ENCODE data around the gene DOCK9. TPM values are rescaled to one million over a fixed set of nuclear protein-coding genes. Genes with fewer than 3 reads are reported as not detected.
A peak's percentile ranks its signal among the peaks of the same experiment; 100 is the strongest.

DOCK9 gene
- total RNA-seq, 2 donors from 2014 or later, result 58.6 to 102 TPM

DNA sequence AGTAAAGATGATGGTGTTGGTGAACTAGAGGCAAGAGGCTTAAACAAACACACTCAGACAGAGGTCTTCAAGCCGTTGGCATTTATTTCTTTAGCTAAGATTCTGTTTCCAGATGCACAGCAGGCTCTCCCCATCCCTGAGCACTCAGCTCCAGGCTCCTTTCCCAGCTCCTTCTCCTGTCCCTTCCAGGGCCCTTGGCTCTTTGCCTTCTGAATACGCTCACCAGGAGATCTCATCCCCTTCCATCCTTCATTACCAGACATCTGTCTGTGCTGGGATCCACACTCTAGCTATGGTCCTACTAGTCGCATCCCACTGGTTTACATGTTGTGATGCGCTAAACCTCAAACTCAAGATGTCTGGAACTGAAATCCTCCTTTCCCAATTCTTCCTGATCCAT lies 25.3 kb upstream of the DOCK9 start:
- ATAC-seq (ENCODE audit: insufficient number of reproducible peaks, low FRiP score, low read depth) (no peak), DNase-seq (ENCODE audit: low spot score) (no peak)
- Histone ChIP-seq H3K36me3 (no peaks in the 10 kb centered on the region), H3K4me3 (no peak overlapping the region), H3K27ac (no peak overlapping the region), H3K4me1 (ENCODE audit: control insufficient read depth in 1 of 2, low read depth in 2 of 2) (peaks cover 3 to 29% of the 10 kb centered on the region in 2 donors), H3K27me3 (replicated peaks; ENCODE audit: insufficient read depth) (no peaks in the 10 kb centered on the region), H3K9me3 (no peaks in the 10 kb centered on the region)
- TF ChIP-seq, protein P1, sequence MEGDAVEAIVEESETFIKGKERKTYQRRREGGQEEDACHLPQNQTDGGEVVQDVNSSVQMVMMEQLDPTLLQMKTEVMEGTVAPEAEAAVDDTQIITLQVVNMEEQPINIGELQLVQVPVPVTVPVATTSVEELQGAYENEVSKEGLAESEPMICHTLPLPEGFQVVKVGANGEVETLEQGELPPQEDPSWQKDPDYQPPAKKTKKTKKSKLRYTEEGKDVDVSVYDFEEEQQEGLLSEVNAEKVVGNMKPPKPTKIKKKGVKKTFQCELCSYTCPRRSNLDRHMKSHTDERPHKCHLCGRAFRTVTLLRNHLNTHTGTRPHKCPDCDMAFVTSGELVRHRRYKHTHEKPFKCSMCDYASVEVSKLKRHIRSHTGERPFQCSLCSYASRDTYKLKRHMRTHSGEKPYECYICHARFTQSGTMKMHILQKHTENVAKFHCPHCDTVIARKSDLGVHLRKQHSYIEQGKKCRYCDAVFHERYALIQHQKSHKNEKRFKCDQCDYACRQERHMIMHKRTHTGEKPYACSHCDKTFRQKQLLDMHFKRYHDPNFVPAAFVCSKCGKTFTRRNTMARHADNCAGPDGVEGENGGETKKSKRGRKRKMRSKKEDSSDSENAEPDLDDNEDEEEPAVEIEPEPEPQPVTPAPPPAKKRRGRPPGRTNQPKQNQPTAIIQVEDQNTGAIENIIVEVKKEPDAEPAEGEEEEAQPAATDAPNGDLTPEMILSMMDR (IDR thresholded peaks at IDR 0.05), result no peak

DNA sequence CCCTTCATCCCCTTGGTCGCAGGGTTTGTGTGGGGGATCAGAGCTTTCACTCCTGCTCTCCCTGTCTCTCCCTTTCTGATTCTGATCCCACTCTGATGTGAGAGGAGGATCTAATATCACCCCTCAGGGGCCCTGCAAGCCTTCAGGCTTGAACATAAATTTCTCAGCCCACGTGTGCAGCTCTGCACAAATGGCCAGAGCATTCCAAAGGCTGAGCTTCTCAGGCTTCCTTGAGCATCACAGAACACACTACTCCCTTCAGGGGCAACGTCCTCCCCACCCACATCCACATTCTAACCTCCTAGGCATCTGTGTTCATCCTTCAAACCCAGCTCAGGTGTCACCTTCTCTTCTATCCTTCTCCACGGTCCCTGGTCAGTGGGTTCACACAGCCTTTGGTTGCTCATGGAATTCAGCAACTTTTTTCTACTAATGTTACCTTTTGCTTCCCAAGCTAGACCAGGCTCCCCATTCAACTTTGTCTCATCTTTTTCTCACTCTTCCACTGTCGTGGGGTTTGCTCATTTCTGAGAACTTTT lies 24.4 kb upstream of the DOCK9 start:
- TF ChIP-seq, protein P1 (IDR thresholded peaks at IDR 0.05), result no peak
- ATAC-seq (ENCODE audit: insufficient number of reproducible peaks, low FRiP score, low read depth) (no peak), DNase-seq (ENCODE audit: low spot score) (no peak)
- Histone ChIP-seq H3K36me3 (no peaks in the 10 kb centered on the region), H3K4me1 (ENCODE audit: control insufficient read depth in 1 of 2, low read depth in 2 of 2) (peaks cover 3 to 23% of the 10 kb centered on the region in 2 donors), H3K27ac (no peak overlapping the region), H3K9me3 (no peaks in the 10 kb centered on the region), H3K27me3 (replicated peaks; ENCODE audit: insufficient read depth) (no peaks in the 10 kb centered on the region), H3K4me3 (no peak overlapping the region)

DNA sequence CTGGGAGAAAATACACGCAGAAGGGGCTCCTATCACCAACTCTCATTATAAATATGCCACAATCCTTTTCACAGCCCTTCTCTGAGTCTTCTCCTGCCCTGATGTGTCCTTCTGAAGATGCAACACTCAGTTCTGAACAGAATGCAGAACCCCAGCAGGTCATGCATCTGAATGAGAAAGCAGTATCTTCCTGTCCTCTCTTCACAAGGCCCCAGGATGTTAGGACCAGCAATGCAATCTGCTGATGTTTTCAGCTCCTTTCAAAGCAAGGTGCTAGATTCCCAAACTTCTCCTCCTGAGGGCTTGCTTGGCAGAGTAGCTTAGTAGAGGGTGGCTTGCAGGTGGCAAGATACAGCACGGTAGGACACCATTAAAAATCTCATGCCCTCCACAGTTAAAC lies 22.3 kb upstream of the DOCK9 start:
- ATAC-seq (ENCODE audit: insufficient number of reproducible peaks, low FRiP score, low read depth) (no peak), DNase-seq (ENCODE audit: low spot score) (no peak)
- TF ChIP-seq, protein P1 (IDR thresholded peaks at IDR 0.05), result no peak
- H3K9me3 ChIP-seq, result no peaks in the 10 kb centered on the region
- no peaks in the 10 kb centered on the region for H3K27me3 ChIP-seq (replicated peaks; ENCODE audit: insufficient read depth)
- H3K4me1 ChIP-seq (ENCODE audit: control insufficient read depth in 1 of 2, low read depth in 2 of 2), result peaks cover 3 to 23% of the 10 kb centered on the region in 2 donors
- H3K27ac ChIP-seq, result peak overlapping the region in 1 of 2 donors; percentile 5
- H3K36me3 ChIP-seq, result no peaks in the 10 kb centered on the region
- no peak overlapping the region for H3K4me3 ChIP-seq

DNA sequence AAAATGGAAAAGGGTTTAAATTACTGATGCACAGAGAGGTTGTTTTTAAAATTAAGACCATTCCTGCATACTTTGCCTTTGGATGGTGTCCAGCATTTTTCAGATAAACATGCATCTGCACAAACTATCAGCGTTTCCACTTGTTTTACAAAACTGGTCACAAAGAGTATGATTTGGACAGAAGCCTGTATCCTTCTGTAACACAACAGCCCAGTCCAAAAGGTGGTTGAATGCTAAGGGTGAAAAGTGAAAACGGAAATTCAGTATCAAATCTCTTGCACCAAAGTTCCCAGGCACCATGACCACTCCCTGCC lies 21.7 kb upstream of the DOCK9 start:
- DNase-seq (ENCODE audit: low spot score), result no peak
- no peaks in the 10 kb centered on the region for H3K36me3 ChIP-seq
- no peaks in the 10 kb centered on the region for H3K27me3 ChIP-seq (replicated peaks; ENCODE audit: insufficient read depth)
- no peaks in the 10 kb centered on the region for H3K9me3 ChIP-seq
- peaks cover 3 to 23% of the 10 kb centered on the region in 2 donors for H3K4me1 ChIP-seq (ENCODE audit: control insufficient read depth in 1 of 2, low read depth in 2 of 2)
- H3K27ac ChIP-seq, result no peak overlapping the region
- TF ChIP-seq, protein P1 (IDR thresholded peaks at IDR 0.05), result no peak
- no peak overlapping the region for H3K4me3 ChIP-seq
- no peak for ATAC-seq (ENCODE audit: insufficient number of reproducible peaks, low FRiP score, low read depth)

DNA sequence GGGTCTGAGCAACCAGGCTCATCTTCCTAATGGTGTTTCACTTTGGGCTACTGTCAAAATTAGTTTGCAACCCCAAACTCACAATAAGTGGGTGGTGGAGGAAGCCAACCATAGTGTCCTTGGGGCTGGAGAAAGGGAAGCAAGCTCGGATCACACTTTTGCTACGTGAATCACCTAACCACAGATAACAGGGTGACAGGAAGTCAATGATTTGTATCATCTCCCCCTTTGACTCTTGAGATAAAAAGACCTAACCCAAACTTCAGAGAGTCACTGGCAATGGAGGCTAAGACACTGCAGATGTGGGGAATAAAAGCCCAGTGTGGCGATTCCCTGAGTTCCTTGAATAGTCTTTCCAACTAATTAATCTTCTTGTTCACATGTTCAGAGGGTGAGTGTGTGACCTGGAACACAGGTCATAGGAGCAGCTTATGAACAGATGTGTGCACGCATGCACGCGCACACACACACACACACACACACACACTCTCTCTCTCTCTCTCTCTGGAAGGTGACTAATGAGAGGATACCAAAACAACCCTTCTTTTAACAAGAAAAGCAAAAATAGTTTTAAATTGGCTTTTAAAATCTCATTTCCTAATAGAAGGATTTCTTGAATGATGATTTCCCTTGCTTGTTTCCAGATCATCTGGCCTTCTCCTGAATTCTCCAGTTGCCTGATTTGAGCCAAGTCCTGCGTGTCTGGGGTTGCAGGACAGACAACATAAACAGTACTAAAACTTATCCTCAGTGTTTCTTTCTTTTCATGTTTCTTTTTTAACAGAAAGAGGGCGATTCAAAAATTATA lies 21.2 kb upstream of the DOCK9 start:
- no peak for DNase-seq (ENCODE audit: low spot score)
- H3K36me3 ChIP-seq, result no peaks in the 10 kb centered on the region
- H3K27ac ChIP-seq, result no peak overlapping the region
- no peaks in the 10 kb centered on the region for H3K27me3 ChIP-seq (replicated peaks; ENCODE audit: insufficient read depth)
- peak; percentile 34 for ATAC-seq (ENCODE audit: insufficient number of reproducible peaks, low FRiP score, low read depth)
- no peaks in the 10 kb centered on the region for H3K9me3 ChIP-seq
- H3K4me1 ChIP-seq (ENCODE audit: control insufficient read depth in 1 of 2, low read depth in 2 of 2), result peaks cover 3 to 23% of the 10 kb centered on the region in 2 donors
- TF ChIP-seq, protein P1 (IDR thresholded peaks at IDR 0.05), result no peak
- H3K4me3 ChIP-seq, result no peak overlapping the region
